HepG2 (cell line): Measurements from ENCODE around the gene ABCA2. TPM values are rescaled to one million over a fixed set of nuclear protein-coding genes. Genes with fewer than 3 reads are reported as not detected.
A peak's percentile ranks its signal among the peaks of the same experiment; 100 is the strongest.

Experiments
- ATRX ChIP-seq: sonication (generic); formaldehyde crosslinking; IDR thresholded peaks from 2 replicates; pipeline ENCODE4 v1.4.0; 2020; ENCODE audit warnings: missing genetic modification reagents, borderline replicate concordance
- HIVEP1 ChIP-seq: sonication (generic); formaldehyde crosslinking; IDR thresholded peaks from 2 replicates; pipeline ENCODE4 v1.4.0; 2020; ENCODE audit warnings: mild to moderate bottlenecking, missing genetic modification reagents
- MED8 ChIP-seq: sonication (generic); formaldehyde crosslinking; IDR thresholded peaks from 2 replicates; pipeline ENCODE4 v1.8.1; 2023; ENCODE audit warnings: mild to moderate bottlenecking, missing genetic modification reagents; ENCODE audit not compliant: insufficient replicate concordance
- NFE2 ChIP-seq: sonication (generic); formaldehyde crosslinking; IDR thresholded peaks from 2 replicates; pipeline ENCODE4 v1.4.0; 2020; ENCODE audit warnings: missing genetic modification reagents
- PCBP1 ChIP-seq: fragments of 200-400 bp; formaldehyde crosslinking; IDR thresholded peaks from 2 replicates; pipeline ENCODE4 v1.6.1; 2017; ENCODE audit warnings: mild to moderate bottlenecking, low read depth, low read length, borderline replicate concordance
- PHF5A ChIP-seq: IDR thresholded peaks from one replicate; pipeline ENCODE4 v1.6.1; 2018; ENCODE audit warnings: low read depth, missing genetic modification reagents; ENCODE audit not compliant: unreplicated experiment
- REL ChIP-seq: sonication (generic); formaldehyde crosslinking; conservative IDR thresholded peaks from 2 replicates; pipeline ENCODE4 v1.8.0; 2022; ENCODE audit warnings: mild to moderate bottlenecking, missing genetic modification reagents, moderate library complexity
- TEAD3 ChIP-seq: optimal IDR thresholded peaks from 2 replicates; pipeline ENCODE3; 2016; ENCODE audit warnings: borderline replicate concordance
- ZIK1 ChIP-seq: sonication (generic); formaldehyde crosslinking; IDR thresholded peaks from 2 replicates; pipeline ENCODE4 v1.5.0; 2020; ENCODE audit warnings: mild to moderate bottlenecking, low read depth, missing genetic modification reagents, borderline replicate concordance
- ZNF382 ChIP-seq: sonication (generic); formaldehyde crosslinking; IDR thresholded peaks from 2 replicates; pipeline ENCODE4 v1.5.0; 2020; ENCODE audit warnings: missing genetic modification reagents, mild to moderate bottlenecking, borderline replicate concordance
- ZNF660 ChIP-seq: sonication (generic); formaldehyde crosslinking; IDR thresholded peaks from 2 replicates; pipeline ENCODE4 v1.5.1; 2020; ENCODE audit warnings: mild to moderate bottlenecking, low read depth, missing genetic modification reagents, borderline replicate concordance
- polyA plus RNA-seq, 8 experiments: library from polyadenylated mRNA; depleted of rRNA in 3 of 8; stranded (reverse) in 7 of 8; unstranded in 1 of 8; fragments of >200 nt; fragmentation: Illumina TruSeq in 4 of 8; extraction: Trizol in 4 of 8; gene quantifications; 2 replicates each; pipeline versions ENCODE4 v1.2.1 to v1.2.3, GENCODE V29; 2011 to 2016; ENCODE audit warnings: low read depth in 4 of 8, missing spikeins in 1 of 8, mixed read lengths in 1 of 8; ENCODE audit not compliant: insufficient read depth in 1 of 8
- total RNA-seq, 5 experiments: library from RNA; depleted of rRNA; stranded (reverse); fragments of >200 nt; fragmentation: Illumina TruSeq; extraction: Trizol; gene quantifications; 2 replicates each; pipeline ENCODE4 v1.2.3, GENCODE V29; 2016; ENCODE audit warnings: low read depth in 1 of 5
- TF ChIP-seq, protein P1 (sequence below), 2 experiments: fragments of 450-650 bp in 1 of 2; sonication (generic) in 1 of 2; formaldehyde crosslinking in 1 of 2; IDR thresholded peaks; 2 replicates each; pipeline versions ENCODE4 v1.6.1 to v1.8.0; 2016 to 2022; ENCODE audit warnings: antibody characterized with exemption in 1 of 2, mild to moderate bottlenecking in 1 of 2, missing genetic modification reagents in 1 of 2
- TF ChIP-seq, protein P2 (sequence below): sonication (generic); formaldehyde crosslinking; IDR thresholded peaks from 2 replicates; pipeline ENCODE4 v1.4.0; 2020; ENCODE audit warnings: missing genetic modification reagents, borderline replicate concordance
- TF ChIP-seq, protein P3 (sequence below): sonication (generic); formaldehyde crosslinking; IDR thresholded peaks from 2 replicates; pipeline ENCODE4 v1.5.0; 2020; ENCODE audit warnings: missing genetic modification reagents

The ABCA2 gene
- total and polyA plus RNA-seq, 2 of the 13 experiments (the other 11 are each of a cell fraction or from before 2014, with no cell fraction given) = 2.9 to 19.2 TPM

DNA sequence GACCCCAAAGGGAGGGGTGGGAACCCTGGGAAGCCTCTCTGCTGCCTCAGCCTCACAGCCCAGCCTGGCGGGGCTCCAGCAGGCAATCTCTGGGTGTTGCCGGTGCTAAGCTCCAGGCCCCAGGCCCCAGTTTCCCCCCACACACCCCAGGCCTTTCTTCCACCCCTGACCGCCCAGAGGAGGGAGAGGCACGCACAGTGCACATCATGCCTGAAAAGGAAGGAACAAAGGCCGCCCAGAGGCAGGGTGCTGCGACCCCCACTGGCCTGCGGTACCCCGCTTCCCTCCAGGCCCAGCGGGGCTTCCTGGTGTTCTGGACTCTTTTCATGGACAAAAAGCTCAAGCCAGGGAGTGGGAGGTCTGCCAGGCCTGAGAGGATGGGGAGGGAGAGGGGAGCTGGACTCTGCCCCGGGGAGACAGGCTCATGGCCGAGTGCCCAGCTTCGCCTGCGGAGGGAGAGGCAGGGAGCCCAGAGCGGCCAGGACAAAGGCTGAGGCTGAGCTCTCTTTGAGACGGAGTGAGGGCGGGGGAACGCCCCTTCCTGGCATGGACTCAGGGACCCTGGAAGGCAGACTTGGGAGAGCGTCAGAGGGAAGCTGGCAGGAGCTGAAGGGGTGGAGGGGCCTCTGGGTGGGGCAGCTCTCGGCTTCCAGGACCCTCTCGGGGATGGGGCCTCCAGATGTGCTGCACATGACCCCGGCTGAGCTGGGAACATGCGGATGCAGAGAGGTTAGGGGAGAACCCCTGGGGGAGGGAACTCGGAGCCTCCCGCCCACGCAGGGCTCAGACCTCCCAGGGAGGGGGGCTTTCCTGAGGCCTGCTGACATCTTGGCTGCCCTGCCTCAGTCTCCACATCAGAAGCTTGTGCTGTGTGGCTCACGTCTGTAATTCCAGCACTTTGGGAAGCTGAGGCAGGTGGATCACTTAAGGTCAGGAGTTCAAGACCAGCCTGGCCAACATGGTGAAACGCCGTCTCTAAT lies 27.6 kb upstream of the ABCA2 start (continued):
- TF ChIP-seq, protein P1, sequence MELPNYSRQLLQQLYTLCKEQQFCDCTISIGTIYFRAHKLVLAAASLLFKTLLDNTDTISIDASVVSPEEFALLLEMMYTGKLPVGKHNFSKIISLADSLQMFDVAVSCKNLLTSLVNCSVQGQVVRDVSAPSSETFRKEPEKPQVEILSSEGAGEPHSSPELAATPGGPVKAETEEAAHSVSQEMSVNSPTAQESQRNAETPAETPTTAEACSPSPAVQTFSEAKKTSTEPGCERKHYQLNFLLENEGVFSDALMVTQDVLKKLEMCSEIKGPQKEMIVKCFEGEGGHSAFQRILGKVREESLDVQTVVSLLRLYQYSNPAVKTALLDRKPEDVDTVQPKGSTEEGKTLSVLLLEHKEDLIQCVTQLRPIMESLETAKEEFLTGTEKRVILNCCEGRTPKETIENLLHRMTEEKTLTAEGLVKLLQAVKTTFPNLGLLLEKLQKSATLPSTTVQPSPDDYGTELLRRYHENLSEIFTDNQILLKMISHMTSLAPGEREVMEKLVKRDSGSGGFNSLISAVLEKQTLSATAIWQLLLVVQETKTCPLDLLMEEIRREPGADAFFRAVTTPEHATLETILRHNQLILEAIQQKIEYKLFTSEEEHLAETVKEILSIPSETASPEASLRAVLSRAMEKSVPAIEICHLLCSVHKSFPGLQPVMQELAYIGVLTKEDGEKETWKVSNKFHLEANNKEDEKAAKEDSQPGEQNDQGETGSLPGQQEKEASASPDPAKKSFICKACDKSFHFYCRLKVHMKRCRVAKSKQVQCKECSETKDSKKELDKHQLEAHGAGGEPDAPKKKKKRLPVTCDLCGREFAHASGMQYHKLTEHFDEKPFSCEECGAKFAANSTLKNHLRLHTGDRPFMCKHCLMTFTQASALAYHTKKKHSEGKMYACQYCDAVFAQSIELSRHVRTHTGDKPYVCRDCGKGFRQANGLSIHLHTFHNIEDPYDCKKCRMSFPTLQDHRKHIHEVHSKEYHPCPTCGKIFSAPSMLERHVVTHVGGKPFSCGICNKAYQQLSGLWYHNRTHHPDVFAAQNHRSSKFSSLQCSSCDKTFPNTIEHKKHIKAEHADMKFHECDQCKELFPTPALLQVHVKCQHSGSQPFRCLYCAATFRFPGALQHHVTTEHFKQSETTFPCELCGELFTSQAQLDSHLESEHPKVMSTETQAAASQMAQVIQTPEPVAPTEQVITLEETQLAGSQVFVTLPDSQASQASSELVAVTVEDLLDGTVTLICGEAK (IDR thresholded peaks at IDR 0.05) = no peak
- TF ChIP-seq, protein P1 (CRISPR knock-in tag; IDR thresholded peaks at IDR 0.05) = peak; percentile 32; the same call in 1 of the 2 replicates
- TF ChIP-seq ATRX (CRISPR knock-in tag) = no peak
- TF ChIP-seq ZNF382 = no peak
- peak; percentile 60 for TF ChIP-seq PHF5A
- 0 out of 2 replicates have a peak, but pooled peaks have one; percentile 22 for TF ChIP-seq REL
- TF ChIP-seq TEAD3 (CRISPR knock-in tag) = peak; percentile 46
- TF ChIP-seq MED8 (CRISPR knock-in tag) = peak; percentile 47
- peak; percentile 35; the same call in 1 of the 2 replicates for TF ChIP-seq HIVEP1
- TF ChIP-seq NFE2 (CRISPR knock-in tag) = no peak
- TF ChIP-seq ZNF660 (CRISPR knock-in tag) = no peak
- TF ChIP-seq ZIK1 = 0 out of 2 replicates have a peak, but pooled peaks have one; percentile 47
- TF ChIP-seq, protein P2, sequence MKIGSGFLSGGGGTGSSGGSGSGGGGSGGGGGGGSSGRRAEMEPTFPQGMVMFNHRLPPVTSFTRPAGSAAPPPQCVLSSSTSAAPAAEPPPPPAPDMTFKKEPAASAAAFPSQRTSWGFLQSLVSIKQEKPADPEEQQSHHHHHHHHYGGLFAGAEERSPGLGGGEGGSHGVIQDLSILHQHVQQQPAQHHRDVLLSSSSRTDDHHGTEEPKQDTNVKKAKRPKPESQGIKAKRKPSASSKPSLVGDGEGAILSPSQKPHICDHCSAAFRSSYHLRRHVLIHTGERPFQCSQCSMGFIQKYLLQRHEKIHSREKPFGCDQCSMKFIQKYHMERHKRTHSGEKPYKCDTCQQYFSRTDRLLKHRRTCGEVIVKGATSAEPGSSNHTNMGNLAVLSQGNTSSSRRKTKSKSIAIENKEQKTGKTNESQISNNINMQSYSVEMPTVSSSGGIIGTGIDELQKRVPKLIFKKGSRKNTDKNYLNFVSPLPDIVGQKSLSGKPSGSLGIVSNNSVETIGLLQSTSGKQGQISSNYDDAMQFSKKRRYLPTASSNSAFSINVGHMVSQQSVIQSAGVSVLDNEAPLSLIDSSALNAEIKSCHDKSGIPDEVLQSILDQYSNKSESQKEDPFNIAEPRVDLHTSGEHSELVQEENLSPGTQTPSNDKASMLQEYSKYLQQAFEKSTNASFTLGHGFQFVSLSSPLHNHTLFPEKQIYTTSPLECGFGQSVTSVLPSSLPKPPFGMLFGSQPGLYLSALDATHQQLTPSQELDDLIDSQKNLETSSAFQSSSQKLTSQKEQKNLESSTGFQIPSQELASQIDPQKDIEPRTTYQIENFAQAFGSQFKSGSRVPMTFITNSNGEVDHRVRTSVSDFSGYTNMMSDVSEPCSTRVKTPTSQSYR = no peak
- TF ChIP-seq PCBP1 = peak; percentile 72
- TF ChIP-seq, protein P3, sequence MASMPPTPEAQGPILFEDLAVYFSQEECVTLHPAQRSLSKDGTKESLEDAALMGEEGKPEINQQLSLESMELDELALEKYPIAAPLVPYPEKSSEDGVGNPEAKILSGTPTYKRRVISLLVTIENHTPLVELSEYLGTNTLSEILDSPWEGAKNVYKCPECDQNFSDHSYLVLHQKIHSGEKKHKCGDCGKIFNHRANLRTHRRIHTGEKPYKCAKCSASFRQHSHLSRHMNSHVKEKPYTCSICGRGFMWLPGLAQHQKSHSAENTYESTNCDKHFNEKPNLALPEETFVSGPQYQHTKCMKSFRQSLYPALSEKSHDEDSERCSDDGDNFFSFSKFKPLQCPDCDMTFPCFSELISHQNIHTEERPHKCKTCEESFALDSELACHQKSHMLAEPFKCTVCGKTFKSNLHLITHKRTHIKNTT (CRISPR knock-in tag) = no peak
